Spleen (tissue), 11 donors: ENCODE results near the gene FRAS1. TPM values are rescaled to one million over a fixed set of nuclear protein-coding genes. Genes with fewer than 3 reads are reported as not detected.

ENCODE experiments used
- DNase-seq: peaks from one replicate; pipeline ENCODE4 v3.0.0-alpha.2; 2020
- H3K27ac ChIP-seq, 8 donors: fragments of 200-600 bp; sonication (generic) in 7 of 8; 1 replicate in 4 of 8; 2 replicates in 4 of 8; pipeline versions ENCODE4 v1.5.0 to v1.8.0; 2016 to 2021; ENCODE audit warnings: inconsistent platforms in 4 of 8, mild to moderate bottlenecking in 4 of 8, moderate library complexity in 1 of 8
- H3K27me3 ChIP-seq, 7 donors: fragments of 200-600 bp; sonication (generic) in 6 of 7; replicated peaks in 1 of 7; 1 replicate in 4 of 7; 2 replicates in 3 of 7; pipeline versions ENCODE4 v1.5.0 to v1.8.0; 2016 to 2021; ENCODE audit warnings: inconsistent platforms in 3 of 7, mild to moderate bottlenecking in 1 of 7
- H3K36me3 ChIP-seq, 6 donors: fragments of 200-600 bp; sonication (generic) in 5 of 6; 1 replicate in 4 of 6; 2 replicates in 2 of 6; pipeline versions ENCODE4 v1.5.0 to v1.8.0; 2016 to 2021; ENCODE audit warnings: inconsistent platforms in 2 of 6
- H3K4me1 ChIP-seq, 6 donors: fragments of 200-600 bp; sonication (generic) in 5 of 6; 1 replicate in 3 of 6; 2 replicates in 3 of 6; pipeline versions ENCODE4 v1.5.0 to v1.8.0; 2016 to 2021; ENCODE audit warnings: inconsistent platforms in 3 of 6
- H3K4me3 ChIP-seq, 8 donors: fragments of 200-600 bp; sonication (generic) in 7 of 8; 1 replicate in 4 of 8; 2 replicates in 4 of 8; pipeline versions ENCODE4 v1.5.0 to v1.8.0; 2016 to 2021; ENCODE audit warnings: inconsistent platforms in 4 of 8, mild to moderate bottlenecking in 4 of 8, moderate library complexity in 2 of 8
- H3K9me3 ChIP-seq, 8 donors: fragments of 200-600 bp; sonication (generic) in 7 of 8; 1 replicate in 4 of 8; 2 replicates in 4 of 8; pipeline versions ENCODE4 v1.5.0 to v1.8.0; 2016 to 2021; ENCODE audit warnings: inconsistent platforms in 4 of 8
- POLR2A ChIP-seq, 3 donors: fragments of 450-650 bp; IDR thresholded peaks; one replicate each; pipeline ENCODE4 v1.5.1; 2017; ENCODE audit warnings: antibody characterized with exemption in 3 of 3, mild to moderate bottlenecking in 1 of 3
- POLR2AphosphoS5 ChIP-seq, 3 donors: sonication (generic); formaldehyde crosslinking; IDR thresholded peaks; one replicate each; pipeline ENCODE4 v1.5.1; 2017; ENCODE audit warnings: antibody characterized with exemption in 3 of 3
- WGBS, 5 donors: extraction: QIAGEN DNeasy Blood & Tissue Kit in 3 of 5; methylation state at CpG; one replicate each; pipeline versions ENCODE4 v1.1.5 to v1.1.7; 2013 to 2018; 5-methylcytosine and 5-hydroxymethylcytosine counted together
- intact Hi-C: fragments of 100-400 bp; cut with DNase I; formaldehyde crosslinking; loops from one replicate; pipeline ENCODE4 v1.15.0; 2023; ENCODE audit warnings: low total_unique reads
- polyA plus RNA-seq, 3 donors: library from polyadenylated mRNA; stranded (reverse); fragments of 200-250 nt; gene quantifications; one replicate each; pipeline ENCODE4 v1.2.1, GENCODE V29; 2013
- total RNA-seq, 7 donors: library from RNA; depleted of rRNA in 3 of 7; stranded (reverse); fragments of >200 nt in 3 of 7; fragmentation: NEBNext Ultra II Directional in 4 of 7; extraction: Animal tissue kit (Norgen Biotek cat#: 25700) in 4 of 7; gene quantifications; one replicate each; pipeline versions ENCODE4 v1.1.0 to v1.2.1, GENCODE V29; 2016 to 2021
- TF ChIP-seq, protein P1 (sequence below), 11 experiments: fragments of 200-600 bp in 7 of 11; fragments of 450-650 bp in 4 of 11; sonication (generic) in 4 of 11; IDR thresholded peaks in 8 of 11; conservative IDR thresholded peaks in 3 of 11; 1 replicate in 7 of 11; 2 replicates in 4 of 11; pipeline versions ENCODE4 v1.4.0 to v1.8.0; 2016 to 2021; ENCODE audit warnings: antibody characterized with exemption in 11 of 11, inconsistent platforms in 4 of 11, mild to moderate bottlenecking in 1 of 11
- donor health status: healthy with polysubstance abuse.
- donor health status: DM: no; HTN: no; CAD: no; lungs with moderate emphysema.
- donor health status: DM: no; HTN: no; CAD: no.
- donor health status: Bipolar disorder and iron deficiency.
- donor health status: healthy.
- donor health status: DM: no; HTN: no; CAD: no.
- donor health status: DM: yes; HTN: yes; CAD: no.

The FRAS1 gene
- total and polyA plus RNA-seq, 10 donors, result 0.10 to 3.0 (median 1.3) TPM

DNA sequence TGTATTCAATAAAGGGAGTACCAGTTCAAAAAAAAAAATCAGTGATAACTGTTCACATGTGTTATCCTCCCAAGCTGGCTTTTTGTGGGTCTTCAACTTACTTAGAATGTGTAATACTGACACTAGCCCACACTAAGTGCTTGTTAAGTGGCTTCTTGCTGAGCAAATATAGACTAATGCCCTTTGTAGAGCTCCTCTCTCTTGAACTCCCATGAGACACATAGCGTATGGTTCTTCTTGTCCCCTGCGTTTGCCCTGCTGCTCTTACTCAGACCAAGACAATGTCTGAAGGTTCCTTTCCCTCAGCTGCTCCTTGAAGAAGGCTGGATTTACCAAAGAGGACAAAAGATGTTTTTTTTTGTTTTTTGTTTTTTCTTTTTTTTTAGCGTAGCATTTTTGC lies 110.9 kb downstream of the FRAS1 start:
- Histone ChIP-seq H3K9me3 (no peaks in the 10 kb centered on the region), H3K4me1 (no peaks in the 10 kb centered on the region), H3K36me3 (no peaks in the 10 kb centered on the region), H3K27me3 (no peaks in the 10 kb centered on the region), H3K27ac (no peak overlapping the region), H3K4me3 (no peak overlapping the region)
- intact Hi-C loops, result no loop called here
- DNase-seq, result no peak
- no peak for TF ChIP-seq POLR2A (IDR thresholded peaks at IDR 0.05)
- TF ChIP-seq, protein P1, sequence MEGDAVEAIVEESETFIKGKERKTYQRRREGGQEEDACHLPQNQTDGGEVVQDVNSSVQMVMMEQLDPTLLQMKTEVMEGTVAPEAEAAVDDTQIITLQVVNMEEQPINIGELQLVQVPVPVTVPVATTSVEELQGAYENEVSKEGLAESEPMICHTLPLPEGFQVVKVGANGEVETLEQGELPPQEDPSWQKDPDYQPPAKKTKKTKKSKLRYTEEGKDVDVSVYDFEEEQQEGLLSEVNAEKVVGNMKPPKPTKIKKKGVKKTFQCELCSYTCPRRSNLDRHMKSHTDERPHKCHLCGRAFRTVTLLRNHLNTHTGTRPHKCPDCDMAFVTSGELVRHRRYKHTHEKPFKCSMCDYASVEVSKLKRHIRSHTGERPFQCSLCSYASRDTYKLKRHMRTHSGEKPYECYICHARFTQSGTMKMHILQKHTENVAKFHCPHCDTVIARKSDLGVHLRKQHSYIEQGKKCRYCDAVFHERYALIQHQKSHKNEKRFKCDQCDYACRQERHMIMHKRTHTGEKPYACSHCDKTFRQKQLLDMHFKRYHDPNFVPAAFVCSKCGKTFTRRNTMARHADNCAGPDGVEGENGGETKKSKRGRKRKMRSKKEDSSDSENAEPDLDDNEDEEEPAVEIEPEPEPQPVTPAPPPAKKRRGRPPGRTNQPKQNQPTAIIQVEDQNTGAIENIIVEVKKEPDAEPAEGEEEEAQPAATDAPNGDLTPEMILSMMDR (IDR thresholded peaks at IDR 0.05 in 8 of 11, conservative IDR thresholded peaks at IDR 0.05 in 3 of 11), result no peak
- WGBS, 5 donors, result 79 to 91% (median 87%) methylated on average over 3 of the region's 3 CpGs

- Histone ChIP-seq H3K4me1 (no peaks in the 10 kb centered on the region), H3K4me3 (no peak overlapping the region), H3K27ac (no peak overlapping the region), H3K36me3 (no peaks in the 10 kb centered on the region), H3K9me3 (no peaks in the 10 kb centered on the region), H3K27me3 (no peaks in the 10 kb centered on the region)
- intact Hi-C loops, result no loop called here
- DNase-seq, result no peak
- WGBS, 5 donors, result 92 to 100% (median 97%) methylated on average over 1 of the region's 1 CpG
- no peak for TF ChIP-seq POLR2AphosphoS5 (IDR thresholded peaks at IDR 0.05)
- TF ChIP-seq, protein P1 (IDR thresholded peaks at IDR 0.05 in 8 of 11, conservative IDR thresholded peaks at IDR 0.05 in 3 of 11), result no peak
- no peak for TF ChIP-seq POLR2A (IDR thresholded peaks at IDR 0.05)
Measured at GRCh38 chr4:78169728-78170127, 112.6 kb downstream of the FRAS1 start.

GRCh38 chr4:78171482-78171881 lies 114.4 kb downstream of the FRAS1 start:
- H3K9me3 ChIP-seq, result no peaks in the 10 kb centered on the region
- no peak overlapping the region for H3K4me3 ChIP-seq
- H3K4me1 ChIP-seq, result no peaks in the 10 kb centered on the region
- intact Hi-C loops, result no loop called here
- H3K27ac ChIP-seq, result no peak overlapping the region
- no peaks in the 10 kb centered on the region for H3K36me3 ChIP-seq
- WGBS, 5 donors, result 76 to 91% (median 80%) methylated on average over 6 of the region's 6 CpGs
- DNase-seq, result no peak
- H3K27me3 ChIP-seq, result no peaks in the 10 kb centered on the region
- TF ChIP-seq POLR2AphosphoS5 (IDR thresholded peaks at IDR 0.05), result no peak
- TF ChIP-seq POLR2A (IDR thresholded peaks at IDR 0.05), result no peak
- TF ChIP-seq, protein P1 (IDR thresholded peaks at IDR 0.05 in 8 of 11, conservative IDR thresholded peaks at IDR 0.05 in 3 of 11), result no peak

- intact Hi-C loops, result no loop called here
- WGBS, 5 donors, result 74 to 86% (median 80%) methylated on average over 5 of the region's 5 CpGs
Measured at GRCh38 chr4:78174891-78175290, 117.8 kb downstream of the FRAS1 start.

More at GRCh38 chr4:78174891-78175290, 117.8 kb downstream of the FRAS1 start:
- Histone ChIP-seq H3K27me3 (no peaks in the 10 kb centered on the region), H3K27ac (no peak overlapping the region), H3K36me3 (no peaks in the 10 kb centered on the region), H3K4me3 (no peak overlapping the region), H3K9me3 (no peaks in the 10 kb centered on the region), H3K4me1 (no peaks in the 10 kb centered on the region)
- TF ChIP-seq, protein P1 (IDR thresholded peaks at IDR 0.05 in 8 of 11, conservative IDR thresholded peaks at IDR 0.05 in 3 of 11), result no peak
- TF ChIP-seq POLR2AphosphoS5 (IDR thresholded peaks at IDR 0.05), result no peak
- no peak for TF ChIP-seq POLR2A (IDR thresholded peaks at IDR 0.05)
- DNase-seq, result no peak
